RWPE1 (cell line): ENCODE data around the gene TLE4.

Experiments used
- CTCF ChIA-PET: fragments of 350-600 bp; sonication (Branson Sonifier 250); formaldehyde crosslinking; extraction: SDS; loops from one replicate; lab custom pipeline; 2021; lab: Yijun Ruan, JAX
- POLR2A ChIA-PET: fragments of 400-600 bp; formaldehyde crosslinking; extraction: SDS; loops from one replicate; lab custom pipeline; 2020; ENCODE audit warnings: antibody characterized with exemption; ENCODE audit not compliant: low non-redundant PET; lab: Yijun Ruan, JAX
- DNase-seq: peaks from one replicate; pipeline ENCODE4 v3.0.0; 2012; ENCODE audit warnings: low spot score
- H3K27ac ChIP-seq: fragments of 450-650 bp; 2 replicates; pipeline ENCODE4 v1.5.1; 2017
- CTCF ChIP-seq: fragments of 450-650 bp; conservative IDR thresholded peaks from 2 replicates; pipeline ENCODE4 v1.5.1; 2017; ENCODE audit warnings: low read depth, mild to moderate bottlenecking

TLE4 gene

GRCh38 chr9:79686381-79687130 lies 114.8 kb downstream of the TLE4 start:
- ChIA-PET CTCF (interaction anchor here (0.7 kb wide), 1 partner anchor 296 kb away, joined by 3 read pairs; no protein-coding TSS in a partner anchor), POLR2A (no interaction called here)
- DNase-seq: no peak
- no peak for TF ChIP-seq CTCF
- no peak overlapping the region for H3K27ac ChIP-seq

- no peak overlapping the region for H3K27ac ChIP-seq
- POLR2A ChIA-PET: no interaction called here
- TF ChIP-seq CTCF: no peak
- CTCF ChIA-PET: no interaction called here
- no peak for DNase-seq
Measured at GRCh38 chr9:79687131-79687447, 115.3 kb downstream of the TLE4 start.

GRCh38 chr9:79688363-79688762 lies 116.6 kb downstream of the TLE4 start:
- CTCF ChIA-PET: interaction anchor here (0.6 kb wide), 1 partner anchor 1834 kb away, joined by 3 read pairs; no protein-coding TSS in a partner anchor
- POLR2A ChIA-PET: no interaction called here
- H3K27ac ChIP-seq: no peak overlapping the region
- DNase-seq: no peak
- TF ChIP-seq CTCF: no peak

- ChIA-PET CTCF (no interaction called here), POLR2A (interaction anchor here (0.6 kb wide), 1 partner anchor 10 kb away, joined by 3 read pairs; no protein-coding TSS in a partner anchor)
- no peak for DNase-seq
- H3K27ac ChIP-seq: no peak overlapping the region
- no peak for TF ChIP-seq CTCF
Measured at GRCh38 chr9:79689576-79689975, 117.8 kb downstream of the TLE4 start.

- no peak overlapping the region for H3K27ac ChIP-seq
- no peak for DNase-seq
- no peak for TF ChIP-seq CTCF
- CTCF ChIA-PET: interaction anchor here (0.6 kb wide), 1 partner anchor 36 kb away, joined by 3 read pairs; no protein-coding TSS in a partner anchor
- POLR2A ChIA-PET: no interaction called here
Measured at GRCh38 chr9:79691496-79691895, 119.7 kb downstream of the TLE4 start.

- ChIA-PET CTCF (interaction anchor here (0.6 kb wide), 1 partner anchor 1276 kb away, joined by 3 read pairs; no protein-coding TSS in a partner anchor), POLR2A (no interaction called here)
- DNase-seq: no peak
Measured at GRCh38 chr9:79692857-79693571, 121.2 kb downstream of the TLE4 start.

More at GRCh38 chr9:79692857-79693571, 121.2 kb downstream of the TLE4 start:
- no peak for TF ChIP-seq CTCF
- no peak overlapping the region for H3K27ac ChIP-seq
